Lung (tissue), 12 donors: ENCODE measurements around the gene ANGEL2. TPM values are rescaled to one million over a fixed set of nuclear protein-coding genes. Genes with fewer than 3 reads are reported as not detected.

Source experiments
- ATAC-seq: fragments of 200-7000 bp; cut with Tn5 transposase; one replicate; pipeline ENCODE4 v1.9.1; 2020; ENCODE audit warnings: moderate number of reproducible peaks; ENCODE audit not compliant: insufficient read depth, low FRiP score
- DNase-seq, 3 donors: peaks; one replicate each; pipeline ENCODE4 v3.0.0-alpha.2; 2013 to 2017
- H3K27ac ChIP-seq, 2 donors: one replicate each; pipeline ENCODE4 v1.5.1; 2013; ENCODE audit warnings: mild to moderate bottlenecking in 2 of 2, moderate library complexity in 2 of 2, control low read depth in 1 of 2, inconsistent platforms in 1 of 2, low read depth in 1 of 2, low read length in 1 of 2
- H3K27me3 ChIP-seq, 3 donors: one replicate each; pipeline ENCODE4 v1.5.1; 2013; ENCODE audit warnings: low read length in 2 of 3; ENCODE audit not compliant: control insufficient read depth in 3 of 3, insufficient read depth in 3 of 3
- H3K36me3 ChIP-seq, 4 donors: one replicate each; pipeline ENCODE4 v1.5.1; 2013; ENCODE audit warnings: low read length in 4 of 4, mild to moderate bottlenecking in 1 of 4, moderate library complexity in 1 of 4; ENCODE audit not compliant: control insufficient read depth in 4 of 4, insufficient read depth in 4 of 4
- H3K4me1 ChIP-seq, 5 donors: one replicate each; pipeline ENCODE4 v1.5.1; 2013; ENCODE audit warnings: low read length in 5 of 5, mild to moderate bottlenecking in 2 of 5, moderate library complexity in 1 of 5; ENCODE audit not compliant: control insufficient read depth in 5 of 5, insufficient read depth in 5 of 5
- H3K4me3 ChIP-seq: one replicate; pipeline ENCODE4 v1.5.1; 2013; ENCODE audit warnings: mild to moderate bottlenecking, control low read depth, moderate library complexity
- H3K9ac ChIP-seq, 2 donors: one replicate each; pipeline ENCODE4 v1.5.1; 2013; ENCODE audit warnings: low read length in 2 of 2, control low read depth in 1 of 2; ENCODE audit not compliant: insufficient read depth in 1 of 2
- H3K9me3 ChIP-seq, 4 donors: one replicate each; pipeline ENCODE4 v1.5.1; 2013; ENCODE audit warnings: low read length in 3 of 4, mild to moderate bottlenecking in 1 of 4, moderate library complexity in 1 of 4; ENCODE audit not compliant: control insufficient read depth in 4 of 4, insufficient read depth in 3 of 4
- WGBS, 2 donors: extraction: QIAGEN DNeasy Blood & Tissue Kit; methylation state at CpG; one replicate each; pipeline ENCODE4 v1.1.7; 2013; 5-methylcytosine and 5-hydroxymethylcytosine counted together
- polyA plus RNA-seq, 2 donors: library from polyadenylated mRNA; stranded (reverse); fragments of 200-250 nt; gene quantifications; one replicate each; pipeline ENCODE4 v1.2.1, GENCODE V29; 2013
- total RNA-seq, 2 donors: library from RNA; depleted of rRNA in 1 of 2; stranded (reverse); fragments of >200 nt in 1 of 2; gene quantifications; one replicate each; pipeline ENCODE4 v1.2.1, GENCODE V29; 2014 to 2021
- TF ChIP-seq, protein P1 (sequence below): IDR thresholded peaks from 2 replicates; pipeline ENCODE4 v1.5.1; 2012; ENCODE audit warnings: mild to moderate bottlenecking; ENCODE audit errors: control extremely low read depth, extremely low read depth
- donor health status: control.
- donor health status: control.
- donor health status: Bipolar disorder and iron deficiency.
- donor health status: healthy.
- donor health status: DM: yes; HTN: yes; CAD: no.

ANGEL2 gene
- total and polyA plus RNA-seq, 4 donors = 13.7 to 53.7 (median 29.0) TPM

DNA sequence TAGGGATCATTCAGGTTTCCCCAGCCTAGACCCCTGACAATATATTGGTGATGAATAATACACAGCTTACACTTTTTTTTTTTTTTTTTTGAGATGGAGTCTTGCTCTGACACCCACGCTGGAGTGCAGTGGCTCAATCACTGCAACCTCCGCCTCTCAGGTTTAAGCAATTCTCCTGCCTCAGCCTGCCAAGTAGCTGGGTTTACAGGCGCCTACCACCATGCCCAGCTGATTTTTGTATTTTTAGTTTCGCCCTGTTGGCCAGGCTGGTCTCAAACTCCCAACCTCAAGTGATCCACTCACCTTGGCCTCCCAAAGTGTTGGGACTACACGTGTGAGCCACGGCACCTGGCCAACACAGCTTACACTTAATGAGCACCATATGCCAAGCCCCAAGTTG, 58.1 kb downstream of the ANGEL2 start:
- 76 to 92% methylated on average over 6 of the region's 6 CpGs for WGBS, 2 donors
- no peak overlapping the region for H3K27ac ChIP-seq
- no peak for ATAC-seq

DNA sequence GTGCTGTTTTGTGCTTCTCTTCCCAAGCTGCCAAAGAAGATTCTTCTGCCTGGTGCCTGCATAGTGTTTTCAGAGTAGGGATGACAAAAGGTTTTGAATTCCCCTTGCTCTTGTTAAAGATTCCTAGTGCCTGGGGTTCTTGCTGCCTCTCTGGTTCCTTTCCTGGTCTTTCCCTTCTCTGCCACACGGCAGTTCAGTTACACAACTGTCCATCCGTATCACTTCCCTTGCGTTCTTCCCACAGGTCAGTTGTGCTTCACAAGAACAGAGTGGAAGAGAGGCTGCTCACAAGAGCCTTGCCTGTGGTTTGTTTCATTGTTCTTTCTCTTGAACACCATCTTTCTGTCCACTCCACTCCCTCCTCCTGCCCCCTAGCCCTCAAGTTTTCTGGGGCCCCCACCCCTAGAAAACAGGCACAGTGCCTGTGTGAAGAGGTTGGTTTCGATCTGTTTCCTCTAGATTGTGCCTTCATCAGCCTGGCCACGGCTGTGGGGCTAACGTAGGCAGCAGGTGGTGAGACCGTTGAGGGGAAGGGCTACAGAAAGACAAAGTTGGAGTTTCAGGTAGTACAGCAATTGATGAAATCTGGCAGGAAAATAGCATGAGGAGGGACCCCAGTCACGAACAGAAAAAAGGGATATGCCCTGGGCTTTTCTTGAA, 59.6 kb downstream of the ANGEL2 start:
- no peak for DNase-seq
- Histone ChIP-seq H3K9me3 (peaks cover 0 to 2% (median 0%) of the 10 kb centered on the region in 4 donors), H3K4me1 (peaks cover 0 to 20% (median 5%) of the 10 kb centered on the region in 5 donors), H3K27ac (no peak overlapping the region), H3K9ac (no peak overlapping the region), H3K4me3 (no peak overlapping the region), H3K36me3 (peaks cover 0 to 28% (median 7%) of the 10 kb centered on the region in 4 donors), H3K27me3 (no peaks in the 10 kb centered on the region)
- TF ChIP-seq, protein P1, sequence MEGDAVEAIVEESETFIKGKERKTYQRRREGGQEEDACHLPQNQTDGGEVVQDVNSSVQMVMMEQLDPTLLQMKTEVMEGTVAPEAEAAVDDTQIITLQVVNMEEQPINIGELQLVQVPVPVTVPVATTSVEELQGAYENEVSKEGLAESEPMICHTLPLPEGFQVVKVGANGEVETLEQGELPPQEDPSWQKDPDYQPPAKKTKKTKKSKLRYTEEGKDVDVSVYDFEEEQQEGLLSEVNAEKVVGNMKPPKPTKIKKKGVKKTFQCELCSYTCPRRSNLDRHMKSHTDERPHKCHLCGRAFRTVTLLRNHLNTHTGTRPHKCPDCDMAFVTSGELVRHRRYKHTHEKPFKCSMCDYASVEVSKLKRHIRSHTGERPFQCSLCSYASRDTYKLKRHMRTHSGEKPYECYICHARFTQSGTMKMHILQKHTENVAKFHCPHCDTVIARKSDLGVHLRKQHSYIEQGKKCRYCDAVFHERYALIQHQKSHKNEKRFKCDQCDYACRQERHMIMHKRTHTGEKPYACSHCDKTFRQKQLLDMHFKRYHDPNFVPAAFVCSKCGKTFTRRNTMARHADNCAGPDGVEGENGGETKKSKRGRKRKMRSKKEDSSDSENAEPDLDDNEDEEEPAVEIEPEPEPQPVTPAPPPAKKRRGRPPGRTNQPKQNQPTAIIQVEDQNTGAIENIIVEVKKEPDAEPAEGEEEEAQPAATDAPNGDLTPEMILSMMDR = no peak
- no peak for ATAC-seq
- WGBS, 2 donors = 43 to 62% methylated on average over 8 of the region's 8 CpGs

More for the DNA sequence above, 58.1 kb downstream of the ANGEL2 start:
- no peaks in the 10 kb centered on the region for H3K27me3 ChIP-seq
- H3K4me1 ChIP-seq = peaks cover 0 to 14% (median 3%) of the 10 kb centered on the region in 5 donors
- TF ChIP-seq, protein P1 = no peak
- H3K9ac ChIP-seq = no peak overlapping the region
- no peaks in the 10 kb centered on the region for H3K9me3 ChIP-seq
- no peak for DNase-seq
- no peak overlapping the region for H3K4me3 ChIP-seq
- peaks cover 0 to 31% (median 7%) of the 10 kb centered on the region in 4 donors for H3K36me3 ChIP-seq

DNA sequence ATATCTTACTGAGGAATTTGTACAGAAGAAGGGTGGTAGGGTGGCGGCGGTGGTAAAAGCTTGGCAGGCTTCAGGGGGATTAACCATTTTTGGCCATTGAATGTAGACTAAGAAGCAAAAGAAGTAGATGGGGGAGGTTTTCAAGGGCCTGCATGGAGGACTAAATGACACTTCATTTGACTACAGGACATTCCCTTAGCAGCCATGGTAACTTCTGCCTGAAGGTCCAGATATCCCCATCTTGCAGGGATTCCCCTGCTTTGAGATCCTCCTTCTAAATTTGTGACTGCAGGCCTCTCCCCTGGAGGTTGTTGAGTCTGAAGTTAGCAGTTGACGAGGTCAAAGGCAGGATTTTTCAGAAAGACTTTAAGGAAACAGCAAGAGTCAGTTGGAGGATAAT, 60.6 kb downstream of the ANGEL2 start:
- no peak for ATAC-seq
- Histone ChIP-seq H3K36me3 (peaks cover 0 to 22% (median 4%) of the 10 kb centered on the region in 4 donors), H3K9me3 (peaks cover 0 to 2% (median 0%) of the 10 kb centered on the region in 4 donors), H3K4me1 (peaks cover 0 to 20% (median 5%) of the 10 kb centered on the region in 5 donors), H3K27ac (no peak overlapping the region), H3K9ac (no peak overlapping the region), H3K27me3 (no peaks in the 10 kb centered on the region), H3K4me3 (no peak overlapping the region)
- 95 to 98% methylated on average over 3 of the region's 3 CpGs for WGBS, 2 donors
- no peak for DNase-seq
- TF ChIP-seq, protein P1 = no peak

DNA sequence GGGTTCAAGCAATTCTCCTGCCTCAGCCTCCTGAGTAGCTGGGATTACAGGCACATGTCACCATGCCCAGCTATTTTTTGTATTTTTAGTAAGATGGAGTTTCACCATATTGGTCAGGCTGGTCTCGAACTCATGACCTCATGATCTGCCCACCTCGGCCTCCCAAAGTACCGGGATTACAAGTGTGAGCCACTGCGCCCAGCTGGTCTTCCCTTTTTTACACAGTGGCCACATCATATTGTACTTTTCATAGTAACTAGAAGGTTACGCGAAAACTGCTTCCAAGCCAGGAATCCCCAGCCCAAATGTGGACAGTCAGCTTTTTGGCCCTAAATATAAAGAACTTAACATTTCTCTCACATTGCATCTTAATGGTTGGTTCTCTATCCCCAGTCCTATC, 61.2 kb downstream of the ANGEL2 start:
- no peak overlapping the region for H3K27ac ChIP-seq
- peaks cover 0 to 2% (median 0%) of the 10 kb centered on the region in 4 donors for H3K9me3 ChIP-seq
- H3K9ac ChIP-seq = no peak overlapping the region
- TF ChIP-seq, protein P1 = no peak
- 94 to 97% methylated on average over 6 of the region's 6 CpGs for WGBS, 2 donors
- peaks cover 0 to 21% (median 4%) of the 10 kb centered on the region in 4 donors for H3K36me3 ChIP-seq
- H3K27me3 ChIP-seq = no peaks in the 10 kb centered on the region
- no peak overlapping the region for H3K4me3 ChIP-seq
- H3K4me1 ChIP-seq = peaks cover 0 to 25% (median 4%) of the 10 kb centered on the region in 5 donors
- ATAC-seq (no peak), DNase-seq (no peak)
